ENCODE data around the gene AJAP1.

The AJAP1 gene

GRCh38 chr1:4838231-4838630, 183.8 kb downstream of the AJAP1 start:
- no peak for DNase-seq (ENCODE audit: extremely low spot score)
- ChIA-PET CTCF (no interaction called here), POLR2A (no interaction called here)
- no peak for TF ChIP-seq CTCF (IDR thresholded peaks at IDR 0.05; ENCODE audit: control extremely low read depth, extremely low read depth, low read depth, missing control alignments)

Measured in GM10248 (cell line).